Mesenchymal stem cell (in vitro differentiated cells and primary cell): Measurements from ENCODE around the gene BTG1.

ENCODE experiments used
- DNase-seq: peaks from one replicate; pipeline ENCODE4 v3.0.0-alpha.2; 2013
- H2AFZ ChIP-seq: one replicate; pipeline ENCODE4 v1.6.1; 2013; ENCODE audit warnings: low read depth, mild to moderate bottlenecking, control low read depth, inconsistent platforms, low read length, moderate library complexity
- H2AK5ac ChIP-seq: 2 replicates; pipeline ENCODE4 v1.6.1; 2013; ENCODE audit warnings: low read length, moderate library complexity, mild to moderate bottlenecking, inconsistent platforms; ENCODE audit not compliant: severe bottlenecking
- H2BK120ac ChIP-seq: one replicate; pipeline ENCODE4 v1.6.1; 2013; ENCODE audit warnings: low read depth, mild to moderate bottlenecking, inconsistent platforms, low read length, moderate library complexity
- H2BK12ac ChIP-seq, 2 experiments: one replicate each; pipeline ENCODE4 v1.6.1; 2013; ENCODE audit warnings: inconsistent platforms in 2 of 2, low read length in 2 of 2, mild to moderate bottlenecking in 2 of 2, moderate library complexity in 2 of 2, control low read depth in 1 of 2
- H2BK15ac ChIP-seq: one replicate; pipeline ENCODE4 v1.6.1; 2013; ENCODE audit warnings: mild to moderate bottlenecking, low read depth, inconsistent platforms; ENCODE audit not compliant: poor library complexity, severe bottlenecking
- H2BK5ac ChIP-seq: 2 replicates; pipeline ENCODE4 v1.6.1; 2013; ENCODE audit warnings: low read depth, mild to moderate bottlenecking, low read length, control low read depth, inconsistent platforms; ENCODE audit not compliant: poor library complexity, severe bottlenecking
- H3K14ac ChIP-seq, 2 experiments: one replicate each; pipeline ENCODE4 v1.6.1; 2013; ENCODE audit warnings: inconsistent platforms in 2 of 2, low read length in 2 of 2, control low read depth in 1 of 2, mild to moderate bottlenecking in 1 of 2, moderate library complexity in 1 of 2
- H3K18ac ChIP-seq, 2 experiments: one replicate each; pipeline ENCODE4 v1.6.1; 2013; ENCODE audit warnings: inconsistent platforms in 2 of 2, low read length in 2 of 2, control low read depth in 1 of 2, low read depth in 1 of 2, mild to moderate bottlenecking in 1 of 2
- H3K23ac ChIP-seq, 2 experiments: one replicate each; pipeline ENCODE4 v1.6.1; 2013; ENCODE audit warnings: inconsistent platforms in 2 of 2, low read length in 2 of 2, mild to moderate bottlenecking in 2 of 2, moderate library complexity in 2 of 2, control low read depth in 1 of 2
- H3K27ac ChIP-seq: 2 replicates; pipeline ENCODE4 v1.5.1; 2013; ENCODE audit warnings: mild to moderate bottlenecking, moderate library complexity, low read length, control low read depth, inconsistent platforms; ENCODE audit not compliant: poor library complexity, severe bottlenecking
- H3K27me3 ChIP-seq, 2 experiments: 2 replicates each; pipeline versions ENCODE4 v1.6.1 to v1.7.0; 2013; ENCODE audit warnings: low read length in 2 of 2, mild to moderate bottlenecking in 2 of 2, moderate library complexity in 2 of 2, control low read depth in 1 of 2, inconsistent platforms in 1 of 2; ENCODE audit not compliant: control insufficient read depth in 1 of 2, insufficient read depth in 1 of 2
- H3K36me3 ChIP-seq, 2 experiments: 2 replicates each; pipeline versions ENCODE4 v1.6.1 to v1.7.0; 2013; ENCODE audit warnings: low read length in 2 of 2, control low read depth in 1 of 2, inconsistent platforms in 1 of 2, low read depth in 1 of 2, mild to moderate bottlenecking in 1 of 2; ENCODE audit not compliant: insufficient read depth in 2 of 2, control insufficient read depth in 1 of 2
- H3K4ac ChIP-seq, 2 experiments: one replicate each; pipeline ENCODE4 v1.6.1; 2013; ENCODE audit warnings: inconsistent platforms in 2 of 2, low read length in 2 of 2, mild to moderate bottlenecking in 2 of 2, moderate library complexity in 2 of 2, control low read depth in 1 of 2, low read depth in 1 of 2
- H3K4me1 ChIP-seq: 2 replicates; pipeline ENCODE4 v1.6.1; 2013; ENCODE audit warnings: low read depth, low read length, control low read depth; ENCODE audit not compliant: control insufficient read depth, insufficient read depth
- H3K4me2 ChIP-seq: 2 replicates; pipeline ENCODE4 v1.6.1; 2013; ENCODE audit warnings: low read length, mild to moderate bottlenecking, inconsistent platforms; ENCODE audit not compliant: poor library complexity, severe bottlenecking
- H3K4me3 ChIP-seq, 2 experiments: 2 replicates each; pipeline versions ENCODE4 v1.5.1 to v1.7.0; 2013; ENCODE audit warnings: low read length in 2 of 2, mild to moderate bottlenecking in 2 of 2, control low read depth in 1 of 2, low read depth in 1 of 2; ENCODE audit not compliant: insufficient read depth in 1 of 2
- H3K79me1 ChIP-seq: replicated peaks from 2 replicates; pipeline ENCODE4 v1.6.1; 2013; ENCODE audit warnings: mild to moderate bottlenecking, control low read depth, low read length, inconsistent platforms; ENCODE audit not compliant: poor library complexity, severe bottlenecking
- H3K9ac ChIP-seq: 2 replicates; pipeline ENCODE4 v1.7.0; 2013; ENCODE audit warnings: mild to moderate bottlenecking, low read length, moderate library complexity
- H3K9me3 ChIP-seq: 2 replicates; pipeline ENCODE4 v1.7.0; 2013; ENCODE audit warnings: mild to moderate bottlenecking, low read length; ENCODE audit not compliant: control insufficient read depth
- H4K8ac ChIP-seq: one replicate; pipeline ENCODE4 v1.6.1; 2013; ENCODE audit warnings: inconsistent platforms, mild to moderate bottlenecking, low read length, moderate library complexity
- H4K91ac ChIP-seq: one replicate; pipeline ENCODE4 v1.6.1; 2013; ENCODE audit warnings: mild to moderate bottlenecking, low read length, inconsistent platforms
- WGBS: methylation state at CpG from one replicate; pipeline ENCODE4 v1.1.7; 2013; ENCODE audit warnings: mixed read lengths; 5-methylcytosine and 5-hydroxymethylcytosine counted together

BTG1 gene

DNA sequence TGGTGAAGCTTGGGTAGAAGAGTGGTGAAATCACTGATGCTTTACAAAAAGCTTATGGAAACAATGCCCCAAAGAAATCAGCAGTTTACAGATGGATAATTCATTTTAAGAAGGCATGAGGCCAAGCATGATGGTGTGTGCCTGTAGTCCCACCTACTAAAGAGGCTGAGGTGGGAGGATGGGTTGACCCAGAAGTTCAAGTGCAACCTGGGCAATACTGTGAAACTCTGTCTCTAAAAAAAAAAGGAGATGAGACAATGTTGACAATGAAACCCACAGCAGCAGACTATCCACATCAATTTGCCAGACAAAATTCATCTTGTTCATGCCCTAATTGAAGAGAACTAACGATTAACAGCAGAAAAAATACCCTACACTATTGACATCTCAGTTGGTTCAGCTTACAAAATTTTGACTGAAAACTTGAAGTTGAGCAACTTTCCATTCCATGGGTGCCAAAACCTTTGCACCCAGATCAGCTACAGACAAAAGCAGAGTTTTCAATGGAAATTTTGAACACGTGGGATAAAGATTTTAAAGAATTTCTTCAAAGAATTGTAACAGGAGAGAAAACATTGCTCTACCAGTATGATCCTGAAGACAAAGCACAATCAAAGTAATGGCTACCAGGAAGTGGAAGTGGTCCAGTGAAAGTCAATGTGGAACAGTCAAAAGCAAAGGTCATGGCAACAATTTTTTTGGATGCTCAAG lies 26.7 kb downstream of the BTG1 start:
- no peak overlapping the region for H2AFZ ChIP-seq
- no peak overlapping the region for H3K4ac ChIP-seq
- no peak overlapping the region for H4K91ac ChIP-seq
- H3K27ac ChIP-seq, result no peak overlapping the region
- no peak overlapping the region for H4K8ac ChIP-seq
- no peak overlapping the region for H2AK5ac ChIP-seq
- no peak overlapping the region for H2BK15ac ChIP-seq
- peaks cover 0 to 3% of the 10 kb centered on the region in 2 experiments for H3K36me3 ChIP-seq
- H3K9me3 ChIP-seq, result peaks cover 32% of the 10 kb centered on the region
- DNase-seq, result no peak
- H3K27me3 ChIP-seq, result no peaks in the 10 kb centered on the region
- WGBS, result 96% methylated on average over 1 of the region's 2 CpGs
- no peaks in the 10 kb centered on the region for H3K4me1 ChIP-seq
- H2BK120ac ChIP-seq, result no peak overlapping the region
- H3K4me2 ChIP-seq, result no peak overlapping the region
- no peak overlapping the region for H3K9ac ChIP-seq
- H3K14ac ChIP-seq, result no peak overlapping the region
- H2BK12ac ChIP-seq, result no peak overlapping the region
- H3K23ac ChIP-seq, result no peak overlapping the region
- H2BK5ac ChIP-seq, result no peak overlapping the region
- no peak overlapping the region for H3K18ac ChIP-seq
- H3K4me3 ChIP-seq, result no peak overlapping the region
- peaks cover 2% of the 10 kb centered on the region for H3K79me1 ChIP-seq

DNA sequence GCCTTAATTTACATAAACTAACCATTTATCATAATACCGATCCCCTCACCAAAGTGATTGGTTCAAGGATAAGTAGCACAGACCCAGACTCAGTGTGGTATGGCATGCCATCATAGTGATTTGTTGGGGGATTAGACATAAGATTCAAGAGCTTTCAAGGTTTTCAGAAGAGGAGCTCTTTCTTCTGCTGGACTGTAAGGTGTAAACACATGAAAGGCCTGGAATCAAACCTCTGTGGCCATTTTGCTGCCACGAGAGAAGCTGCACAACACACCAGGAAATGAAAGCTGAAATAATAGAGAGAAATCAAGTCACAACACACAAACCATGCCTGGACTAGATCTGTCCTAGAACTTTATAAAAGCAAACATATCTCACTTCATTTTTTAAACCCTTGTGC lies 30.8 kb downstream of the BTG1 start:
- Histone ChIP-seq H3K36me3 (peaks cover 0 to 3% of the 10 kb centered on the region in 2 experiments), H3K79me1 (no peaks in the 10 kb centered on the region), H3K4me1 (no peaks in the 10 kb centered on the region), H3K27ac (no peak overlapping the region), H2AK5ac (no peak overlapping the region), H2BK120ac (no peak overlapping the region), H3K27me3 (no peaks in the 10 kb centered on the region), H3K9ac (no peak overlapping the region), H3K14ac (no peak overlapping the region), H4K8ac (no peak overlapping the region), H2BK12ac (no peak overlapping the region), H3K4me3 (no peak overlapping the region), H3K18ac (no peak overlapping the region), H2AFZ (no peak overlapping the region), H3K23ac (no peak overlapping the region), H2BK15ac (no peak overlapping the region), H3K4me2 (no peak overlapping the region), H2BK5ac (no peak overlapping the region), H3K9me3 (peaks cover 12% of the 10 kb centered on the region), H3K4ac (no peak overlapping the region), H4K91ac (no peak overlapping the region)
- WGBS, result 100% methylated on average over 2 of the region's 2 CpGs
- no peak for DNase-seq

DNA sequence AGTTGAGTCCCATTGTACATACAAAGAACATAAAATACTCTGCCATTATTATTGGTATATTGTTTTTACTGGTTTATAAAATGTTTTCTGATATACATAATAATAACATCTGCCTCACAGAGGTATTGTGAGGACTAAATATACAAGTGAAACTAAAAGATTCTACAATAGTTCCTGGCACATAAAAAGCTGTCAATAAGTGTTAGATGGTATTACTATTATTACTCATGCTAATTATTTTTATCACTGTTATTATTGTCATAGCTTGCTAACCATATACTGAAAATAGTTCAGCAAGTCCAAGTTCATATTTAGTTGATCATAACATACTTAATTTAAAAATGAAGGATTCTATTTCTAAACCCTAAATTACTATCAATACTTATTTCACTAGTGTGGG lies 34.4 kb downstream of the BTG1 start:
- no peak overlapping the region for H2BK15ac ChIP-seq
- no peak overlapping the region for H2BK5ac ChIP-seq
- H4K91ac ChIP-seq, result no peak overlapping the region
- no peaks in the 10 kb centered on the region for H3K9me3 ChIP-seq
- no peaks in the 10 kb centered on the region for H3K4me1 ChIP-seq
- no peak overlapping the region for H3K27ac ChIP-seq
- H3K4me3 ChIP-seq, result no peak overlapping the region
- H4K8ac ChIP-seq, result no peak overlapping the region
- no peak for DNase-seq
- no peak overlapping the region for H2AK5ac ChIP-seq
- H3K27me3 ChIP-seq, result no peaks in the 10 kb centered on the region
- no peaks in the 10 kb centered on the region for H3K79me1 ChIP-seq
- H2BK120ac ChIP-seq, result no peak overlapping the region
- no peak overlapping the region for H3K14ac ChIP-seq
- no peak overlapping the region for H3K23ac ChIP-seq
- H3K4ac ChIP-seq, result no peak overlapping the region
- no peak overlapping the region for H3K9ac ChIP-seq
- H3K36me3 ChIP-seq, result no peaks in the 10 kb centered on the region
- no peak overlapping the region for H3K4me2 ChIP-seq
- no peak overlapping the region for H2BK12ac ChIP-seq
- no peak overlapping the region for H3K18ac ChIP-seq
- no peak overlapping the region for H2AFZ ChIP-seq

DNA sequence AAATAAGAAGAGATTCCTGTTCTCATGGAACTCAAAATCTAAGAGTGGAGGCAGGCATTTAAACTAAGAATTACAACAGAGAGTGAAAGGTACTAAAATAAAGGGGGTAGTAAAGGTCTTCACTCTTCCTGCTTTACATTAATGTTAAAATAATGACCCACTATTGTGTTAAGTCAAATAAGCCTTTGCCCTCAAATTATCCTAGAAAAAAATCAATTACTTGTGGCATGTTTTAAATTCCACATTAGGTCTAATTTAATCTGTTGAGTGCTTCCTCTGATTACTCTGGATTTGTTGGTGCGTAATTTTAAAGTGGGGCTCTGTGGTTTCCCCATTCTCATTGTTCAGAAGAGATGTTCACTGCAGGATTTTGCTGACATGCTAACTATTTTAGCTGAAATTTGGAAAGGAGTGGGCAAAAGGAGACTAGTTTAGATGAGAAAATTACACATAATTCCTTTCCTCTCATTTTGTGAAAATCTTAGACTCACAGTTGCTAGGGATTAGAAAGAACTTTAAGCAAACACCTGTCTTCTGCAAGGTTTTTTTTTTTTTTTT lies 35.5 kb downstream of the BTG1 start:
- Histone ChIP-seq H4K91ac (no peak overlapping the region), H2BK5ac (no peak overlapping the region), H3K36me3 (no peaks in the 10 kb centered on the region), H3K23ac (no peak overlapping the region), H3K4me3 (no peak overlapping the region), H3K14ac (no peak overlapping the region), H3K27ac (no peak overlapping the region), H2AFZ (no peak overlapping the region), H2BK15ac (no peak overlapping the region), H2BK12ac (no peak overlapping the region), H3K79me1 (no peaks in the 10 kb centered on the region), H3K4me2 (no peak overlapping the region), H3K18ac (no peak overlapping the region), H2BK120ac (no peak overlapping the region), H2AK5ac (no peak overlapping the region), H4K8ac (no peak overlapping the region), H3K27me3 (no peaks in the 10 kb centered on the region), H3K4ac (no peak overlapping the region), H3K9ac (no peak overlapping the region), H3K4me1 (no peaks in the 10 kb centered on the region), H3K9me3 (no peaks in the 10 kb centered on the region)
- 100% methylated on average over 1 of the region's 1 CpG for WGBS
- no peak for DNase-seq
